ENCODE data around the gene TMEM91.

The TMEM91 gene

DNA sequence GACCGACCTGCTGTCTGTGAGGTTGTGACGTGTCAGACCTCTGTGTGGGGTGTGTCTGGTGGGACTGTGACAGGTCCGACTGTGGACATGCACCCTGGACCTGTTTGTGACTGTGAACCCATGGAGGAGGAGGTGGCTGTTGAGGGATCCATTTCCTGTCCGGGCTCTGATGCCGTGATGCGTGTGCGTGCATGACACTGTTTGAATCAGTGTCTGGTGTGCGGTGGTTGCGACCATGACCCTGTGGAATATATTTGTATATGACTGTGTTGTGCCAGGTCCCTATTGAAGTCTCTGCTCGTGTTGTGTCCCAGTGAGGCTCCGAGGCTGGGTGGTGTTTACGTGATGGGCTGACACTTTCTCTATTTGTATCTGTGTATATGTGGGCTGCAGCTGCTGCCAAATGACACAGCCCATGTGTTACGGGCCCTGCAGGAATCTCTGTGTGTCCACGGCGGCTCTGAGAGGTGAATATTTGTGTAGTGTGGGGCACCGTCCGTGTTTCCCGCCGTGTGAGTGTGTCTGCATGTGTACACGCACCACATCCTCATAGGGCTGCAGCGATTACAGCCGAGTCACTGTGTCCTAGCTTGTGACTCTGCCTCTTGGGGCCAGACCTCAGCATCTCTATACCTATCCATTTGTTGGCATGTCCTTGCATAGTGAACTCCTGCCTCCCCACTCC lies 48.0 kb upstream of the TMEM91 start:
- H3K79me2 ChIP-seq (ENCODE audit: control insufficient read depth, low read length) = peaks cover 25% of the 10 kb centered on the region
- H3F3A ChIP-seq (ENCODE audit: control insufficient read depth, insufficient read depth) = peaks cover 56% of the 10 kb centered on the region
- no peaks in the 10 kb centered on the region for H3K9me3 ChIP-seq (ENCODE audit: control insufficient read depth, insufficient read depth, low read length)
- TF ChIP-seq CTCF (IDR thresholded peaks at IDR 0.05; ENCODE audit: low read depth, low read length, poor library complexity, severe bottlenecking) (no peak), EZH2phosphoT487 (IDR thresholded peaks at IDR 0.05; ENCODE audit: borderline replicate concordance, low read length) (no peak)
- H3K4me3 ChIP-seq (ENCODE audit: low read length) = peak overlapping the region; percentile 81
- H3K4me1 ChIP-seq (ENCODE audit: control insufficient read depth, low read length) = peaks cover 85% of the 10 kb centered on the region
- H3K27me3 ChIP-seq (ENCODE audit: control insufficient read depth, low read length) = no peaks in the 10 kb centered on the region
- H3K4me2 ChIP-seq (ENCODE audit: low read length) = peak overlapping the region; percentile 99
- H3K27ac ChIP-seq (ENCODE audit: low read depth, low read length) = peak overlapping the region; percentile 96
- no peaks in the 10 kb centered on the region for H3K9me2 ChIP-seq (replicated peaks; ENCODE audit: control insufficient read depth, low read length)
- peaks cover 62% of the 10 kb centered on the region for H3K36me3 ChIP-seq (ENCODE audit: control insufficient read depth, low read length)
- H4K20me1 ChIP-seq (ENCODE audit: control insufficient read depth, insufficient read depth, low read depth, low read length) = peaks cover 4% of the 10 kb centered on the region; the same call in 1 of the 2 replicates

GRCh38 chr19:41328842-41329225 lies 47.5 kb upstream of the TMEM91 start:
- Histone ChIP-seq H3K9me2 (replicated peaks; ENCODE audit: control insufficient read depth, low read length) (no peaks in the 10 kb centered on the region), H4K20me1 (ENCODE audit: control insufficient read depth, insufficient read depth, low read depth, low read length) (peaks cover 4% of the 10 kb centered on the region; the same call in 1 of the 2 replicates), H3K4me3 (ENCODE audit: low read length) (peak overlapping the region; percentile 81), H3K27me3 (ENCODE audit: control insufficient read depth, low read length) (no peaks in the 10 kb centered on the region), H3K79me2 (ENCODE audit: control insufficient read depth, low read length) (peaks cover 25% of the 10 kb centered on the region), H3F3A (ENCODE audit: control insufficient read depth, insufficient read depth) (peaks cover 60% of the 10 kb centered on the region), H3K27ac (ENCODE audit: low read depth, low read length) (peak overlapping the region; percentile 96), H3K9me3 (ENCODE audit: control insufficient read depth, insufficient read depth, low read length) (no peaks in the 10 kb centered on the region), H3K4me1 (ENCODE audit: control insufficient read depth, low read length) (peaks cover 85% of the 10 kb centered on the region), H3K36me3 (ENCODE audit: control insufficient read depth, low read length) (peaks cover 65% of the 10 kb centered on the region), H3K4me2 (ENCODE audit: low read length) (peak overlapping the region; percentile 99)
- no peak for TF ChIP-seq EZH2phosphoT487 (IDR thresholded peaks at IDR 0.05; ENCODE audit: borderline replicate concordance, low read length)
- no peak for TF ChIP-seq CTCF (IDR thresholded peaks at IDR 0.05; ENCODE audit: low read depth, low read length, poor library complexity, severe bottlenecking)

GRCh38 chr19:41330481-41330880 lies 45.9 kb upstream of the TMEM91 start:
- Histone ChIP-seq H3K4me1 (ENCODE audit: control insufficient read depth, low read length) (peaks cover 82% of the 10 kb centered on the region), H3K4me3 (ENCODE audit: low read length) (no peak overlapping the region), H3K79me2 (ENCODE audit: control insufficient read depth, low read length) (peaks cover 33% of the 10 kb centered on the region), H3K27me3 (ENCODE audit: control insufficient read depth, low read length) (no peaks in the 10 kb centered on the region), H3K36me3 (ENCODE audit: control insufficient read depth, low read length) (peaks cover 67% of the 10 kb centered on the region), H3K27ac (ENCODE audit: low read depth, low read length) (peak overlapping the region; percentile 7), H3K9me3 (ENCODE audit: control insufficient read depth, insufficient read depth, low read length) (no peaks in the 10 kb centered on the region), H3F3A (ENCODE audit: control insufficient read depth, insufficient read depth) (peaks cover 50% of the 10 kb centered on the region), H3K4me2 (ENCODE audit: low read length) (peak overlapping the region; percentile 10; the same call in 1 of the 2 replicates), H4K20me1 (ENCODE audit: control insufficient read depth, insufficient read depth, low read depth, low read length) (peaks cover 4% of the 10 kb centered on the region; the same call in 1 of the 2 replicates), H3K9me2 (replicated peaks; ENCODE audit: control insufficient read depth, low read length) (no peaks in the 10 kb centered on the region)
- no peak for TF ChIP-seq EZH2phosphoT487 (IDR thresholded peaks at IDR 0.05; ENCODE audit: borderline replicate concordance, low read length)
- no peak for TF ChIP-seq CTCF (IDR thresholded peaks at IDR 0.05; ENCODE audit: low read depth, low read length, poor library complexity, severe bottlenecking)
